ENCODE data around the gene NVL.

The NVL gene

DNA sequence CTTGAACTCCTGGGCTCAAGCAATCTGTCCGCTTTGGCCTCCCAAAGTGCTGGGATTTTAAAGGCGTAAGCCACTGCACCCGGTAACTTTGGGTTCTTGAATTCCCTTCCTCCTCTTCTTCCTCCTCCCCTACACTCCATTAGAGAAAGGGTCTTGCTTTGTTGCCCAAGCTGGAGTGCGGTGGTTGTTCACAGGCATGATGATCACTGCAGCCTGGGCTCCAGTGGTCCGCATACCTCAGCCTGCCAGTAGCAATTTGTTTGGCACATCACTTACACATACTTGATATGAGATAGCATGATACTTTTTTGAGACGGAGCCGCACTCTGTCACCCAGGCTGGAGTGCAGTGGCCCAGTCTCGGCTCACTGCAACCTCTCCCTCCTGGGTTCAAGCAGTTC, 144.8 kb downstream of the NVL start:
- TF ChIP-seq EZH2phosphoT487 (IDR thresholded peaks at IDR 0.05; ENCODE audit: borderline replicate concordance, low read length): no peak
- TF ChIP-seq, protein P1, sequence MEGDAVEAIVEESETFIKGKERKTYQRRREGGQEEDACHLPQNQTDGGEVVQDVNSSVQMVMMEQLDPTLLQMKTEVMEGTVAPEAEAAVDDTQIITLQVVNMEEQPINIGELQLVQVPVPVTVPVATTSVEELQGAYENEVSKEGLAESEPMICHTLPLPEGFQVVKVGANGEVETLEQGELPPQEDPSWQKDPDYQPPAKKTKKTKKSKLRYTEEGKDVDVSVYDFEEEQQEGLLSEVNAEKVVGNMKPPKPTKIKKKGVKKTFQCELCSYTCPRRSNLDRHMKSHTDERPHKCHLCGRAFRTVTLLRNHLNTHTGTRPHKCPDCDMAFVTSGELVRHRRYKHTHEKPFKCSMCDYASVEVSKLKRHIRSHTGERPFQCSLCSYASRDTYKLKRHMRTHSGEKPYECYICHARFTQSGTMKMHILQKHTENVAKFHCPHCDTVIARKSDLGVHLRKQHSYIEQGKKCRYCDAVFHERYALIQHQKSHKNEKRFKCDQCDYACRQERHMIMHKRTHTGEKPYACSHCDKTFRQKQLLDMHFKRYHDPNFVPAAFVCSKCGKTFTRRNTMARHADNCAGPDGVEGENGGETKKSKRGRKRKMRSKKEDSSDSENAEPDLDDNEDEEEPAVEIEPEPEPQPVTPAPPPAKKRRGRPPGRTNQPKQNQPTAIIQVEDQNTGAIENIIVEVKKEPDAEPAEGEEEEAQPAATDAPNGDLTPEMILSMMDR (IDR thresholded peaks at IDR 0.05; ENCODE audit: low read depth, low read length, poor library complexity, severe bottlenecking): no peak
- Histone ChIP-seq H3K79me2 (ENCODE audit: control insufficient read depth, low read length) (peaks cover 71% of the 10 kb centered on the region), H3K36me3 (ENCODE audit: control insufficient read depth, low read length) (peaks cover 69% of the 10 kb centered on the region), H3K4me3 (ENCODE audit: low read length) (peak overlapping the region; percentile 92), H3K27me3 (ENCODE audit: control insufficient read depth, low read length) (no peaks in the 10 kb centered on the region), H3K4me1 (ENCODE audit: control insufficient read depth, low read length) (peaks cover 53% of the 10 kb centered on the region), H3K4me2 (ENCODE audit: low read length) (peak overlapping the region; percentile 86), H3F3A (ENCODE audit: control insufficient read depth, insufficient read depth) (peaks cover 26% of the 10 kb centered on the region), H3K9me3 (ENCODE audit: control insufficient read depth, insufficient read depth, low read length) (no peaks in the 10 kb centered on the region), H4K20me1 (ENCODE audit: control insufficient read depth, insufficient read depth, low read depth, low read length) (peaks cover 20% of the 10 kb centered on the region), H3K9me2 (replicated peaks; ENCODE audit: control insufficient read depth, low read length) (no peaks in the 10 kb centered on the region), H3K27ac (ENCODE audit: low read depth, low read length) (peak overlapping the region; percentile 91)

DNA sequence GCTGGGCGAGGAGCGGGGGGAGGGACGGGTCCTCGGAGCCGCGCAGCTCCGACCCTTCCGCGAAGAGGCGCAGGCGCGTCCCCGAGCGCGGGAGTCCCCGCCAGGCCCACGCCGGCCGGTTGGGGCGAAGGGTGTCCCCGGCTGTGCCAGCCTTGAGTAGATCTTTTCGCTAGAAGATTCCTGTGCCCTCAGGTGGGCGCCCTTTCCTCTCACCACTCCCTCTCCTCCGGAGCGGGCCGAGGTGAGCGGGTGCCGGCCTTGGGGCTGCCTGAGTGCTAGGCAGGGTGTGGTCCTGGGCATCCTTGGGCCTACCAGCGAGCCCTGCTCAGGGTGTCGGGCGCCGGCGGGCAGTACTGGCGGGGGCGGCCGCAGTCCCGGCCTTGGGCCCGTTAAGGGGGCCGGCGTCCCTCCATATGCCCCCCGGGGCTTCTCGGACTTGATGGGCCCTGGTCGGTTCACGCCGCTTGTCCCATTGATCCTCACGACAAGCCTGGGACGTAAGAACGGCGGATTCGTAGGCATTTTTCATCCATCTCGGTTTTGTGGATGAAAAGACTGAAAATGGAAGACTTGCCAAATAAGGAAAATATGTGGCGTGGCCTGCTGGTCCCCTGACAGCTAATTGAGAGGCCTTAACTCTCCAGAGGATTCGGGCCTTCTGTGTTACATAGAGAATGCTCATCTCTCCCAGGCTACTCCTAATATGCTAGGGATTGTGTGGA, 146.2 kb downstream of the NVL start:
- Histone ChIP-seq H3K79me2 (ENCODE audit: control insufficient read depth, low read length) (peaks cover 57% of the 10 kb centered on the region), H3K27ac (ENCODE audit: low read depth, low read length) (peak overlapping the region; percentile 91), H3K9me3 (ENCODE audit: control insufficient read depth, insufficient read depth, low read length) (no peaks in the 10 kb centered on the region)

DNA sequence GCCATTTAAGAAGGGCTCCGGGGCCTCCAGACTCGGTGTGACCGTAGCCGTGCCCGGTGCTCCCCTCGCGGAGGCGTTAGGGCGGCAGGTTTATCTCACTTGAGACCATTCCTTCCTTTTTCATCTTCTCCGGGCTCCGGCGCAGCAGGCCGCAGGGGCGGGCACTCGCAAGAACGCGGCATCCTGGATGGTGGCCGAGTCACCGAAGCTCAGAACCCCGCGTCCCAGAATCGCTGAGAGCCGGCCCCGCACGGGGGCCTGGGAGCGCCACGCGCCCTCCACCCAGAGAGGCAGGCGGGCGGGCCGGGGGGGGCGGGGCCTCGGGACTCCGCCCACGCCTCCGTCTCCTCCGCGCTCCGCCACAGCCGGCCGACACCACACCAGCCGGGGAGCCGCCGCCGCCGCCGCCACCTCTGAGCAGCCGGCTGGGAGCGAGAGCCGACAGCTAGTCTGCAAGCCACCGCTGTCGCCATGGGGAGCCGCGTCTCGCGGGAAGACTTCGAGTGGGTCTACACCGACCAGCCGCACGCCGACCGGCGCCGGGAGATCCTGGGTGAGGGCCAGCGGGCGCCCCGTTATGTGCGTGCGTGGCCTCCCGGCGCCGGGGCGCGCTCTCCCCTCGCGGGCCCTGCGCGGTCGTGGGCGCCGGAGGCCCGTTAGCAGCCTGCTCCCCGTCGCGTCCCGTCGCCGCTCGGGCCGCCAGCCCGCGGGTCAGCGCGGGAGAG, 146.9 kb downstream of the NVL start, which contains the start of gene DEGS1:
Gene DEGS1, plus strand, starts transcription at position 375 of the 725 bp plus-strand sequence. Its CDS starts 97 bp downstream, at position 472.
- Histone ChIP-seq H3K79me2 (ENCODE audit: control insufficient read depth, low read length) (peaks cover 50% of the 10 kb centered on the region), H3K27me3 (ENCODE audit: control insufficient read depth, low read length) (no peaks in the 10 kb centered on the region), H3F3A (ENCODE audit: control insufficient read depth, insufficient read depth) (peaks cover 25% of the 10 kb centered on the region), H3K4me1 (ENCODE audit: control insufficient read depth, low read length) (peaks cover 60% of the 10 kb centered on the region), H3K9me3 (ENCODE audit: control insufficient read depth, insufficient read depth, low read length) (no peaks in the 10 kb centered on the region), H3K4me3 (ENCODE audit: low read length) (peak within 1 kb of the TSS; percentile 92), H3K27ac (ENCODE audit: low read depth, low read length) (peak within 1 kb of the TSS; percentile 91), H3K9me2 (replicated peaks; ENCODE audit: control insufficient read depth, low read length) (no peaks in the 10 kb centered on the region), H3K4me2 (ENCODE audit: low read length) (peak within 1 kb of the TSS; percentile 86), H3K36me3 (ENCODE audit: control insufficient read depth, low read length) (peaks cover 49% of the 10 kb centered on the region), H4K20me1 (ENCODE audit: control insufficient read depth, insufficient read depth, low read depth, low read length) (peaks cover 12% of the 10 kb centered on the region; the same call in 1 of the 2 replicates)
- TF ChIP-seq EZH2phosphoT487 (IDR thresholded peaks at IDR 0.05; ENCODE audit: borderline replicate concordance, low read length): no peak
- TF ChIP-seq, protein P1 (IDR thresholded peaks at IDR 0.05; ENCODE audit: low read depth, low read length, poor library complexity, severe bottlenecking): no peak

More for the DNA sequence above, 146.2 kb downstream of the NVL start:
- Histone ChIP-seq H4K20me1 (ENCODE audit: control insufficient read depth, insufficient read depth, low read depth, low read length) (peaks cover 12% of the 10 kb centered on the region; the same call in 1 of the 2 replicates), H3K9me2 (replicated peaks; ENCODE audit: control insufficient read depth, low read length) (no peaks in the 10 kb centered on the region), H3K36me3 (ENCODE audit: control insufficient read depth, low read length) (peaks cover 55% of the 10 kb centered on the region), H3K4me2 (ENCODE audit: low read length) (peak overlapping the region; percentile 86), H3K27me3 (ENCODE audit: control insufficient read depth, low read length) (no peaks in the 10 kb centered on the region), H3F3A (ENCODE audit: control insufficient read depth, insufficient read depth) (peaks cover 25% of the 10 kb centered on the region), H3K4me3 (ENCODE audit: low read length) (peak overlapping the region; percentile 92), H3K4me1 (ENCODE audit: control insufficient read depth, low read length) (peaks cover 62% of the 10 kb centered on the region)
- TF ChIP-seq EZH2phosphoT487 (IDR thresholded peaks at IDR 0.05; ENCODE audit: borderline replicate concordance, low read length): no peak
- TF ChIP-seq, protein P1 (IDR thresholded peaks at IDR 0.05; ENCODE audit: low read depth, low read length, poor library complexity, severe bottlenecking): peak; percentile 41
